Measurements from ENCODE around the gene EXOC3. TPM values are rescaled to one million over a fixed set of nuclear protein-coding genes. Genes with fewer than 3 reads are reported as not detected.
A peak's percentile ranks its signal among the peaks of the same experiment; 100 is the strongest.

The EXOC3 gene
- total RNA-seq, 1 experiment from 2014 or later = 60.1 TPM

- peaks cover 15% of the 10 kb centered on the region for H3K4me1 Mint-ChIP-seq
- TF ChIP-seq PRDM15 (CRISPR knock-in tag; IDR thresholded peaks at IDR 0.05) (no peak), CTCF (IDR thresholded peaks at IDR 0.05) (no peak), ZNF232 (CRISPR knock-in tag; IDR thresholded peaks at IDR 0.05) (no peak), NFYB (CRISPR knock-in tag; conservative IDR thresholded peaks at IDR 0.05; ENCODE audit: low read depth) (no peak), SOX15 (CRISPR knock-in tag; IDR thresholded peaks at IDR 0.05) (no peak)
- POLR2A ChIA-PET = no interaction called here
- no peak overlapping the region for H3K4me3 Mint-ChIP-seq
- DNase-seq (ENCODE audit: low spot score) (no peak), ATAC-seq (no peak)
- H3K27me3 Mint-ChIP-seq (ENCODE audit: low read depth) = peaks cover 96% of the 10 kb centered on the region
- no peaks in the 10 kb centered on the region for H3K36me3 Mint-ChIP-seq
- no peaks in the 10 kb centered on the region for H3K9me3 Mint-ChIP-seq
- H3K27ac Mint-ChIP-seq = no peak overlapping the region
- CTCF ChIA-PET = no interaction called here
Observed at GRCh38 chr5:494667-495255, 51.8 kb downstream of the EXOC3 start.

- TF ChIP-seq HMGXB4 (CRISPR knock-in tag; IDR thresholded peaks at IDR 0.05) = no peak
- TF ChIP-seq NFE2L1 (CRISPR knock-in tag; IDR thresholded peaks at IDR 0.05) = no peak
- TF ChIP-seq PRRX2 (CRISPR knock-in tag; IDR thresholded peaks at IDR 0.05) = no peak
- no peak for TF ChIP-seq IRF1 (CRISPR knock-in tag; IDR thresholded peaks at IDR 0.05)
- TF ChIP-seq GTF2I (CRISPR knock-in tag; conservative IDR thresholded peaks at IDR 0.05) = no peak
- TF ChIP-seq ZNF416 (CRISPR knock-in tag; IDR thresholded peaks at IDR 0.05) = no peak
- no peak for TF ChIP-seq NR1H2 (CRISPR knock-in tag; IDR thresholded peaks at IDR 0.05)
- no peak for TF ChIP-seq ATF3 (CRISPR knock-in tag; conservative IDR thresholded peaks at IDR 0.05)
- TF ChIP-seq EMX1 (CRISPR knock-in tag; IDR thresholded peaks at IDR 0.05) = no peak
- TF ChIP-seq MAX (CRISPR knock-in tag; IDR thresholded peaks at IDR 0.05) = no peak
- TF ChIP-seq ATF6 (CRISPR knock-in tag; IDR thresholded peaks at IDR 0.05) = no peak
- no peak for TF ChIP-seq TEAD1 (CRISPR knock-in tag; IDR thresholded peaks at IDR 0.05)
- no peak for TF ChIP-seq ZSCAN18 (CRISPR knock-in tag; IDR thresholded peaks at IDR 0.05)
- H3K4me1 Mint-ChIP-seq = peaks cover 15% of the 10 kb centered on the region
- POLR2A ChIA-PET = no interaction called here
- H3K9me3 Mint-ChIP-seq = no peaks in the 10 kb centered on the region
- H3K36me3 Mint-ChIP-seq = no peaks in the 10 kb centered on the region
- peaks cover 94% of the 10 kb centered on the region for H3K27me3 Mint-ChIP-seq (ENCODE audit: low read depth)
- ATAC-seq = no peak
- no peak overlapping the region for H3K27ac Mint-ChIP-seq
- peak overlapping the region; percentile 50 for H3K4me3 Mint-ChIP-seq
- no peak for DNase-seq (ENCODE audit: low spot score)
- CTCF ChIA-PET = no interaction called here
Observed at GRCh38 chr5:496028-496427, 53.1 kb downstream of the EXOC3 start.

All from WTC11 (cell line).